ENCODE data around the gene PSPH.

- TF ChIP-seq CTCF (IDR thresholded peaks at IDR 0.05) = no peak
- no peak for TF ChIP-seq POLR2A (IDR thresholded peaks at IDR 0.05)
These were observed 73.4 kb downstream of the PSPH start for GRCh38 chr7:55977831-55978230.

All from adrenal gland (tissue), 5 donors.